Mucosa of rectum (tissue), 2 donors: ENCODE data around the gene RCAN3.
"Not testable (repeated sequence)": the region's sequence is repeated elsewhere in the genome, so short reads cannot be mapped to it uniquely, and the experiment has no call there.

Experiments used
- H3K27ac ChIP-seq, 2 donors: one replicate each; pipeline ENCODE4 v1.7.0; 2013; ENCODE audit warnings: inconsistent platforms in 2 of 2, low read depth in 2 of 2, low read length in 2 of 2
- H3K27me3 ChIP-seq, 2 donors: one replicate each; pipeline ENCODE4 v1.7.0; 2013; ENCODE audit warnings: low read length in 2 of 2; ENCODE audit not compliant: control insufficient read depth in 2 of 2, insufficient read depth in 2 of 2
- H3K36me3 ChIP-seq, 2 donors: one replicate each; pipeline ENCODE4 v1.7.0; 2013; ENCODE audit warnings: low read length in 2 of 2; ENCODE audit not compliant: control insufficient read depth in 2 of 2, insufficient read depth in 2 of 2
- H3K4me1 ChIP-seq, 2 donors: one replicate each; pipeline ENCODE4 v1.7.0; 2013; ENCODE audit warnings: low read length in 2 of 2, mild to moderate bottlenecking in 1 of 2; ENCODE audit not compliant: control insufficient read depth in 2 of 2, insufficient read depth in 2 of 2
- H3K4me3 ChIP-seq, 2 donors: one replicate each; pipeline ENCODE4 v1.7.0; 2013; ENCODE audit warnings: low read length in 2 of 2
- H3K9ac ChIP-seq, 2 donors: one replicate each; pipeline ENCODE4 v1.7.0; 2013; ENCODE audit warnings: low read length in 2 of 2, low read depth in 1 of 2, mild to moderate bottlenecking in 1 of 2
- H3K9me3 ChIP-seq, 2 donors: one replicate each; pipeline ENCODE4 v1.7.0; 2013; ENCODE audit warnings: low read length in 2 of 2; ENCODE audit not compliant: control insufficient read depth in 2 of 2
- donor health status: healthy.
- donor health status: Normal muscosa, but diverticular disease.

Gene RCAN3

GRCh38 chr1:24484199-24484598 lies 18.4 kb upstream of the RCAN3 start:
- Histone ChIP-seq H3K9ac (no peak overlapping the region), H3K27ac (no peak overlapping the region), H3K27me3 (no peaks in the 10 kb centered on the region), H3K9me3 (no peaks in the 10 kb centered on the region), H3K36me3 (no peaks in the 10 kb centered on the region), H3K4me3 (no peak overlapping the region), H3K4me1 (no peaks in the 10 kb centered on the region)

DNA sequence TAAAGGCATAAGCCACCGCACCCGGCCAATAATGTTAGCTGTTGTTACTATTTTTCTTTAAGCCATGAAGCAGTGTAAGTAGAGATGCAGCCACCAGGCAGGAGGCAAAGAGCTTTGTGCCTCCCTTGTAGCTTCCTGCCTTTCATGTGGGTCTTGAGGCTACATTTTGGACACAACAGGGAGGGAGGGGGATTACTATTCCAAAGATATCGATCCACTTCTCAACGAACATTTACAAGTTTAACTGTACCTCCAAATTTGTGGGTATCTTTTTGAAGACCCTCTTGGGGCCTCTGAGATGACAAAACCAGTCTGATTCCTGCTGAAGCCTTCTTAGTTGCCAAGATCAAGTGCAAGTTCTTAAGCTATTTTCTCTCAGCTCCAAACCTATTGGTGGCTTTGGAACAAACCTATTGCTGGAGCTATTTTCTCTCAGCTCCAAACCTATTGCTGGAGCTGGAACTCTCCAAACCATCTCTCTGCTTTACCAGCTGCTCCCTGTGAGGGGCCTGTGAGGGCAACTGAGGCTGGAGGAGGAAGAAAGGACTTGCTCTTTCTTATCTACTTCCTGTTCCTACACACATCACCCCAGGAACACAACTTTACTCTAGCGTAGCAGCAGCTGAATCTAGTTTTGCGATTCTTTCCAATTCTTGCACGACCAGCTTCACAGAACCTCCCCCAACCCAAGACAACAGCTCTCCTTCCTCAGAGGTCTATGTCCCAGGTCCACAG lies 16.1 kb upstream of the RCAN3 start:
- Histone ChIP-seq H3K4me1 (no peaks in the 10 kb centered on the region), H3K9ac (no peak overlapping the region), H3K4me3 (no peak overlapping the region), H3K27ac (no peak overlapping the region), H3K9me3 (no peaks in the 10 kb centered on the region), H3K36me3 (no peaks in the 10 kb centered on the region), H3K27me3 (peaks cover 0 to 3% of the 10 kb centered on the region in 2 donors)

DNA sequence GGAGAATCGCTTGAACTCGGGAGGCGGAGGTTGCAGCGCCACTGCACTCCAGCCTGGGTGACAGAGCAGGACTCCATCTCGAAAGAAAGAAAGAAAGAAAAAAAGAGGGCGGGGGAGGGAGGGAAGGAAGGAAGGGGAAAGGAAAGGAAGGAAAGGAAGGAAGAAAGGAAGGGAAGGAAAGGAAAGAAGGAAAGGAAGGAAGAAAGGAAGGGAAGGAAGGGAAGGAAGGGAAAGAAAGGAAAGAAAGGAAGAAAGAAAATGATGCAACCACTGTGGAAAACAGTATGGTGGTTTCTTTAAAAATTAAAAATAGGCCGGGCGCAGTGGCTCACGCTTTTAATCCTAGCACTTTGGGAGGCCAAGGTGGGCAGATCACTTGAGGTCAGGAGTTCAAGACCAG lies 15.2 kb upstream of the RCAN3 start:
- no peak overlapping the region for H3K27ac ChIP-seq
- peaks cover 0 to 3% of the 10 kb centered on the region in 2 donors for H3K27me3 ChIP-seq
- H3K36me3 ChIP-seq = no peaks in the 10 kb centered on the region
- H3K9me3 ChIP-seq = no peaks in the 10 kb centered on the region
- no peaks in the 10 kb centered on the region for H3K4me1 ChIP-seq
- no peak overlapping the region for H3K9ac ChIP-seq
- no peak overlapping the region for H3K4me3 ChIP-seq

GRCh38 chr1:24488159-24488558 lies 14.5 kb upstream of the RCAN3 start:
- H3K36me3 ChIP-seq, H3K27me3 ChIP-seq, H3K9me3 ChIP-seq, H3K27ac ChIP-seq, H3K9ac ChIP-seq, H3K4me3 ChIP-seq, H3K4me1 ChIP-seq: not testable (repeated sequence)

DNA sequence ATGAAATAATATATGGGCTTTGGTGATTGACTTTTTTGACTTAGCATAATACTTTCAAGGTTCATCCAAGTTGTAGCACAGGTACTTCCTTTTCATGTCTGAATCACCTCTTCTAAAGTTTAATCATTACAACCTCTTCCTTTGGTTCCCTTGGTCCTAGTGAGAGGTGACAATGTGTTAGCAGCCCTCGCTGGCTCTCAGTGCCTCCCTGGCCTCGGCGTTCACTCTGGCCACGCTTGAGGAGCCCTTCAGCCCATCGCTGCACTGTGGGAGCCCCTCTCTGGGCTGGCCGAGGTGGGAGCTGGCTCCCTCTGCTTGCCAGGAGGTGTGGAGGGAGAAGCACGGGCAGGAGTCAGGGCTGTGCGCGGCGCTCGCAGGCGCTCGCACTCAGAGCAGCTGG lies 13.0 kb upstream of the RCAN3 start:
- Histone ChIP-seq H3K4me1 (no peaks in the 10 kb centered on the region), H3K9ac (no peak overlapping the region), H3K9me3 (no peaks in the 10 kb centered on the region), H3K4me3 (no peak overlapping the region), H3K27me3 (peaks cover 0 to 3% of the 10 kb centered on the region in 2 donors), H3K36me3 (no peaks in the 10 kb centered on the region), H3K27ac (no peak overlapping the region)

DNA sequence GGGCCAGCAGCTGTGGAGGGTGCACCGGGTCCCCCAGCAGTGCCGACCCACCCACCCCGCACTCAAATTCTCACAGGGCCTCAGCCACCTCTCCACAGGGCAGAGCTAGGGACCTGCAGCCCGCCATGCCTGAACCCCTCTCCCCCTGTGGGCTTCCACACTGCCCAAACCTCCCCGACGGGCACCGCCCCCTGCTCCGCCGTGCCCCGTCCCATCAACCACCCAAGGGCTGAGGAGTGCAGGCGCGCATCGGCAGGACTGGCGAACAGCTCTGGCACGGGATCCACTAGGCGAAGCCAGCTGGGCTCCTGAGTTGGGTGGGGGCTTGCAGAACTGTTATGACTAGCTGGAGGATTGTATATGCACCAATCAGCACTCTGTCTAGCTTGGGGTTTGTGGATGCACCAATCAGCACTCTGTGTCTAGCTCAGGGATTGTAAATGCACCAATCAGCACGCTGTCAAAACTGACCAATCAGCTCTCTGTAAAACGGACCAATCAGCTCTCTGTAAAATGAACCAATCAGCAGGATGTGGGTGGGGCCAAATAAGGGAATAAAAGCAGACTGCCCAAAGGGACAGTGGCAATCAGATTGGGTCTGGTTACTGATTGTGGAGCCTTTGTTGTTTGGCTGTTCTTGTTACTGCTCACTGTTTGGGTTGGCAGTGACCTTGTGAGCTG lies 12.4 kb upstream of the RCAN3 start:
- H3K27me3 ChIP-seq = peaks cover 0 to 3% of the 10 kb centered on the region in 2 donors
- H3K36me3 ChIP-seq = no peaks in the 10 kb centered on the region
- H3K4me3 ChIP-seq = no peak overlapping the region
- no peaks in the 10 kb centered on the region for H3K4me1 ChIP-seq
- no peak overlapping the region for H3K9ac ChIP-seq
- H3K9me3 ChIP-seq = no peaks in the 10 kb centered on the region
- H3K27ac ChIP-seq = no peak overlapping the region

DNA sequence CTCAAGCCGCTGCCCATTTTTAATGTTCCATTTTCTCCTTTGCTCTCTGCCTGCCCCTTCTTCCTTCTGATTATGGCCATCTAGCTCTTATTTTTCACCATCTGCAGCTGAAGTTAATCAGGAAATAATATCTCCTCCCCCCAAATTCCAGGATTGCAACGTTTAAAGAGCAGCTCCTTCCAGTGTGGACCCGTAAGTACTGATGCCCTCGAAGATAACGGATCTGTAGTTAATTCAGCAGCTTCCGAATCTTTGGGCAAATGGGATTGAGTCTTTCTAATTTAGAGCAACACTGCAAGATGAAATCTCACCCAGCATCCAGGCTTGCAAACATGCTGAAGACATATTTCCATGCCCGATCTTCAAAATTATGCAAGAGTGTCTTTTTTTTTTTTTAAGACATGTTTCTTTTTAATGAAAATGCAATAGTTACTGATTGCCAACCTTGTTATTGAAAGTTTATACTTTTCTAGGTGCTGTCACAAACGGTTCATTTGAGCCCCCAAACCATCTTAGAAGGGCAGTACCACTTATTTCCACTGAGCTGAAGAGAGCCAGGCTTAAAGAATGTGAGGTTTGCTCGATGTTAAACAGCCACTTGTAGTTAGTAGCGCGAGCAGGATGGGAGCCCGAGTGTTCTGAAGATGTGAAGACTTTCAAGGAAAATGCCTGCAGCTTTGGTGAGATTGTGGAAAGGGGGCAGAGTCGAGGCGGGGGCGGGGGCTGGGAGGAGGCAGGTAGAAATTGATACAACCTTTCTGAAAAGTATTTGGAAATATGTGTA lies 10.9 kb upstream of the RCAN3 start:
- Histone ChIP-seq H3K27me3 (peaks cover 0 to 3% of the 10 kb centered on the region in 2 donors), H3K9ac (no peak overlapping the region), H3K4me1 (no peaks in the 10 kb centered on the region), H3K36me3 (no peaks in the 10 kb centered on the region), H3K27ac (no peak overlapping the region), H3K4me3 (no peak overlapping the region), H3K9me3 (no peaks in the 10 kb centered on the region)

GRCh38 chr1:24492935-24493334 lies 9.7 kb upstream of the RCAN3 start:
- H3K27me3 ChIP-seq, H3K9ac ChIP-seq: not testable (repeated sequence)

GRCh38 chr1:24493785-24494184 lies 8.9 kb upstream of the RCAN3 start:
- Histone ChIP-seq H3K27me3 (peaks cover 0 to 3% of the 10 kb centered on the region in 2 donors), H3K4me3 (no peak overlapping the region), H3K9me3 (no peaks in the 10 kb centered on the region), H3K27ac (no peak overlapping the region), H3K9ac (no peak overlapping the region), H3K36me3 (no peaks in the 10 kb centered on the region), H3K4me1 (no peaks in the 10 kb centered on the region)

More at GRCh38 chr1:24492935-24493334, 9.7 kb upstream of the RCAN3 start:
- not testable (repeated sequence) for H3K36me3 ChIP-seq, H3K27ac ChIP-seq, H3K4me1 ChIP-seq, H3K9me3 ChIP-seq, H3K4me3 ChIP-seq

- H3K27me3 ChIP-seq = no peaks in the 10 kb centered on the region
- H3K9ac ChIP-seq = no peak overlapping the region
- no peak overlapping the region for H3K27ac ChIP-seq
- no peaks in the 10 kb centered on the region for H3K9me3 ChIP-seq
- H3K4me1 ChIP-seq = peaks cover 9 to 12% of the 10 kb centered on the region in 2 donors
- no peak overlapping the region for H3K4me3 ChIP-seq
- H3K36me3 ChIP-seq = no peaks in the 10 kb centered on the region
Measured at GRCh38 chr1:24498589-24498988, 4.0 kb upstream of the RCAN3 start.
